ENCODE measurements around the gene C9orf78.

The C9orf78 gene

GRCh38 chr9:129822898-129823541, 12.1 kb downstream of the C9orf78 start:
- FAIRE-seq = no peak
- peak; percentile 40; the same call in 1 of the 2 replicates for TF ChIP-seq POLR2A (IDR thresholded peaks at IDR 0.05; ENCODE audit: low read depth, low read length)
- DNase-seq (ENCODE audit: insufficient read length, low spot score) = peak; percentile 15

GRCh38 chr9:129816501-129817435, 18.3 kb downstream of the C9orf78 start:
- DNase-seq (ENCODE audit: insufficient read length, low spot score) (no peak), FAIRE-seq (no peak)
- no peak for TF ChIP-seq POLR2A (IDR thresholded peaks at IDR 0.05; ENCODE audit: low read depth, low read length)

- no peak for TF ChIP-seq POLR2A (IDR thresholded peaks at IDR 0.05; ENCODE audit: low read depth, low read length)
- no peak for FAIRE-seq
- no peak for DNase-seq (ENCODE audit: insufficient read length, low spot score)
Observed at GRCh38 chr9:129815278-129815677, 19.8 kb downstream of the C9orf78 start.

- no peak for TF ChIP-seq POLR2A (IDR thresholded peaks at IDR 0.05; ENCODE audit: low read depth, low read length)
- no peak for FAIRE-seq
Observed at GRCh38 chr9:129814432-129815223, 20.4 kb downstream of the C9orf78 start.

GRCh38 chr9:129813661-129814060, 21.4 kb downstream of the C9orf78 start:
- no peak for FAIRE-seq
- TF ChIP-seq POLR2A (IDR thresholded peaks at IDR 0.05; ENCODE audit: low read depth, low read length) = no peak
- no peak for DNase-seq (ENCODE audit: insufficient read length, low spot score)

More at GRCh38 chr9:129814432-129815223, 20.4 kb downstream of the C9orf78 start:
- no peak for DNase-seq (ENCODE audit: insufficient read length, low spot score)

- FAIRE-seq = no peak
- no peak for TF ChIP-seq POLR2A (IDR thresholded peaks at IDR 0.05; ENCODE audit: low read depth, low read length)
- DNase-seq (ENCODE audit: insufficient read length, low spot score) = no peak
Observed at GRCh38 chr9:129812385-129812784, 22.7 kb downstream of the C9orf78 start.

GRCh38 chr9:129811967-129812363, 23.1 kb downstream of the C9orf78 start:
- no peak for TF ChIP-seq POLR2A (IDR thresholded peaks at IDR 0.05; ENCODE audit: low read depth, low read length)
- FAIRE-seq (no peak), DNase-seq (ENCODE audit: insufficient read length, low spot score) (no peak)

GRCh38 chr9:129810788-129811187, 24.3 kb downstream of the C9orf78 start:
- FAIRE-seq = no peak
- no peak for TF ChIP-seq POLR2A (IDR thresholded peaks at IDR 0.05; ENCODE audit: low read depth, low read length)
- DNase-seq (ENCODE audit: insufficient read length, low spot score) = no peak

- FAIRE-seq = no peak
Observed at GRCh38 chr9:129810116-129810515, 25.0 kb downstream of the C9orf78 start.

GRCh38 chr9:129809346-129809745, 25.7 kb downstream of the C9orf78 start:
- TF ChIP-seq POLR2A (IDR thresholded peaks at IDR 0.05; ENCODE audit: low read depth, low read length) = no peak

More at GRCh38 chr9:129810116-129810515, 25.0 kb downstream of the C9orf78 start:
- TF ChIP-seq POLR2A (IDR thresholded peaks at IDR 0.05; ENCODE audit: low read depth, low read length) = no peak
- no peak for DNase-seq (ENCODE audit: insufficient read length, low spot score)

GRCh38 chr9:129806061-129806460, 29.0 kb downstream of the C9orf78 start:
- DNase-seq (ENCODE audit: insufficient read length, low spot score) = no peak
- no peak for TF ChIP-seq POLR2A (IDR thresholded peaks at IDR 0.05; ENCODE audit: low read depth, low read length)
- FAIRE-seq = no peak

More at GRCh38 chr9:129809346-129809745, 25.7 kb downstream of the C9orf78 start:
- DNase-seq (ENCODE audit: insufficient read length, low spot score) (no peak), FAIRE-seq (no peak)

- TF ChIP-seq POLR2A (IDR thresholded peaks at IDR 0.05; ENCODE audit: low read depth, low read length) = no peak
- FAIRE-seq = no peak
- no peak for DNase-seq (ENCODE audit: insufficient read length, low spot score)
Observed at GRCh38 chr9:129803676-129804060, 31.4 kb downstream of the C9orf78 start.

GRCh38 chr9:129802833-129803675, 32.0 kb downstream of the C9orf78 start, which contains the start of gene TOR1B:
Gene TOR1B, plus strand, starts transcription at chr9:129803184. Its CDS starts 29 bp downstream, at chr9:129803213.
- FAIRE-seq = peak; percentile 67
- peak; percentile 78 for TF ChIP-seq POLR2A (IDR thresholded peaks at IDR 0.05; ENCODE audit: low read depth, low read length)
- DNase-seq (ENCODE audit: insufficient read length, low spot score) = peak; percentile 47

Data from H54 (cell line).